Parathyroid adenoma (tissue), 2 donors: Measurements from ENCODE around the gene FERMT1.

Experiments
- H2AFZ ChIP-seq: fragments of 300-600 bp; sonication (generic); one replicate; pipeline ENCODE4 v1.7.0; 2017; ENCODE audit warnings: antibody characterized with exemption, mild to moderate bottlenecking
- H3K27ac ChIP-seq: fragments of 300-600 bp; sonication (generic); one replicate; pipeline ENCODE4 v1.7.0; 2017
- H3K27me3 ChIP-seq: fragments of 300-600 bp; sonication (generic); one replicate; pipeline ENCODE4 v1.7.0; 2017; ENCODE audit warnings: low read length; ENCODE audit not compliant: control insufficient read depth, insufficient read depth
- H3K36me3 ChIP-seq: fragments of 300-600 bp; sonication (generic); one replicate; pipeline ENCODE4 v1.7.0; 2017; ENCODE audit warnings: low read length; ENCODE audit not compliant: control insufficient read depth, insufficient read depth
- H3K4me1 ChIP-seq: fragments of 300-600 bp; sonication (generic); one replicate; pipeline ENCODE4 v1.7.0; 2017; ENCODE audit warnings: control low read depth
- H3K4me2 ChIP-seq: fragments of 300-600 bp; sonication (generic); one replicate; pipeline ENCODE4 v1.7.0; 2017; ENCODE audit warnings: low read length
- H3K4me3 ChIP-seq: fragments of 300-600 bp; sonication (generic); one replicate; pipeline ENCODE4 v1.7.0; 2017; ENCODE audit warnings: low read depth, low read length
- H3K79me2 ChIP-seq: fragments of 300-600 bp; sonication (generic); one replicate; pipeline ENCODE4 v1.7.0; 2017; ENCODE audit warnings: control low read depth
- H3K9ac ChIP-seq: fragments of 300-600 bp; sonication (generic); one replicate; pipeline ENCODE4 v1.7.0; 2017; ENCODE audit warnings: mild to moderate bottlenecking
- H3K9me3 ChIP-seq: fragments of 300-600 bp; sonication (generic); one replicate; pipeline ENCODE4 v1.7.0; 2017; ENCODE audit warnings: low read length; ENCODE audit not compliant: control insufficient read depth
- CTCF ChIP-seq: fragments of 300-600 bp; sonication (generic); IDR thresholded peaks from one replicate; pipeline ENCODE4 v1.7.0; 2017; ENCODE audit warnings: antibody characterized with exemption, mild to moderate bottlenecking
- donor health status: primary hyperparathyroidism.

FERMT1 gene

GRCh38 chr20:6048391-6048790, 74.4 kb downstream of the FERMT1 start:
- TF ChIP-seq CTCF, result no peak
- no peak overlapping the region for H3K4me2 ChIP-seq
- no peak overlapping the region for H3K27ac ChIP-seq
- no peak overlapping the region for H3K9ac ChIP-seq
- no peak overlapping the region for H2AFZ ChIP-seq
- H3K36me3 ChIP-seq, result no peaks in the 10 kb centered on the region
- no peaks in the 10 kb centered on the region for H3K79me2 ChIP-seq
- H3K4me1 ChIP-seq, result no peaks in the 10 kb centered on the region
- H3K27me3 ChIP-seq, result no peaks in the 10 kb centered on the region
- H3K4me3 ChIP-seq, result no peak overlapping the region
- H3K9me3 ChIP-seq, result no peaks in the 10 kb centered on the region

DNA sequence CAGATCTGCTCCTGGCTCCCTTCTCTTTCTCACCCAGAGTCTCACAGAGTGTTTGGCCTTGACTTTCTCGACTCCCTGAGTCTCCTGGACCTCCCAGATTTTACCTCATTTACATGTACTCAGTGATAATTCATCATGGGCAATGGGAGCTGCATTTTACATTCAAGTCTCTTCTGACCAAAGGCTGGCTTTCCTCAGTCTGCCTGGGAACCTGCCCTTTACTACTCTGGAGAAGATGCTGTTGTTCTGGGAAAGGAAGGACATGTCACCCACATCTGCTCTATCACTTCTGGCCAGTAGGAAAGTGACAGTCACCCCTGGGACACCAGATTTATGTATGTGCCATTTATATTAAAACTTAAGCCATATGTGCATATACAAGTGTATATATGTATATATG, 76.4 kb downstream of the FERMT1 start:
- Histone ChIP-seq H3K4me2 (no peak overlapping the region), H3K4me3 (no peak overlapping the region), H3K27me3 (no peaks in the 10 kb centered on the region), H3K9ac (no peak overlapping the region), H3K4me1 (no peaks in the 10 kb centered on the region), H3K9me3 (no peaks in the 10 kb centered on the region), H2AFZ (no peak overlapping the region), H3K36me3 (no peaks in the 10 kb centered on the region), H3K79me2 (no peaks in the 10 kb centered on the region), H3K27ac (no peak overlapping the region)
- TF ChIP-seq CTCF, result no peak

- H3K27ac ChIP-seq, result no peak overlapping the region
- H3K4me2 ChIP-seq, result no peak overlapping the region
- no peaks in the 10 kb centered on the region for H3K36me3 ChIP-seq
- no peak overlapping the region for H3K4me3 ChIP-seq
- H3K9ac ChIP-seq, result no peak overlapping the region
- no peaks in the 10 kb centered on the region for H3K27me3 ChIP-seq
- no peaks in the 10 kb centered on the region for H3K79me2 ChIP-seq
- no peak overlapping the region for H2AFZ ChIP-seq
- TF ChIP-seq CTCF, result no peak
- no peaks in the 10 kb centered on the region for H3K4me1 ChIP-seq
- H3K9me3 ChIP-seq, result no peaks in the 10 kb centered on the region
Measured at GRCh38 chr20:6045566-6045965, 77.3 kb downstream of the FERMT1 start.

DNA sequence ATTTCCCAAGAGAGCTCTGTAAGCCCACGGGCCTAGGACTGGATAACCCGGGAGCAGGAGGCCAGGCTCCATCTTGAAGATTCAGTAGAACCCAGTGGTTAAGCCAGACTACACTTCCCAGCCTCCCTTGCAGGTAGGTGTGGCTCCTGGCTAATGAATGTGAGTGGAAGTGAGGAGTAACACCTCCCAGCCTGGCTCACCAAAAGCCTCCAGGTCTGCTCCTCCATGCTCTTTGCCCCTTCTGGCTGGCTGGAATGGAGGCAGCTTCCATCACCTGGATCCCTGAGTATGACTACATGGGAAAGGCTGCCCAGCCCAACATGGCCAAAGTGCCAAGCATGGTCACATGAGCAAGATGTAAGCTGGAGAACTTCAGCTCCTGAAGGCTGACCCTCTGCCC, 78.7 kb downstream of the FERMT1 start:
- no peak overlapping the region for H2AFZ ChIP-seq
- H3K79me2 ChIP-seq, result no peaks in the 10 kb centered on the region
- no peak overlapping the region for H3K9ac ChIP-seq
- no peaks in the 10 kb centered on the region for H3K27me3 ChIP-seq
- H3K4me2 ChIP-seq, result no peak overlapping the region
- no peaks in the 10 kb centered on the region for H3K9me3 ChIP-seq
- TF ChIP-seq CTCF, result no peak
- H3K27ac ChIP-seq, result no peak overlapping the region
- H3K4me3 ChIP-seq, result no peak overlapping the region
- H3K36me3 ChIP-seq, result no peaks in the 10 kb centered on the region
- H3K4me1 ChIP-seq, result no peaks in the 10 kb centered on the region

- Histone ChIP-seq H3K36me3 (no peaks in the 10 kb centered on the region), H3K79me2 (no peaks in the 10 kb centered on the region), H3K9me3 (no peaks in the 10 kb centered on the region), H3K4me2 (no peak overlapping the region), H3K4me1 (no peaks in the 10 kb centered on the region), H3K9ac (no peak overlapping the region), H3K4me3 (no peak overlapping the region), H3K27ac (no peak overlapping the region), H3K27me3 (no peaks in the 10 kb centered on the region), H2AFZ (no peak overlapping the region)
- no peak for TF ChIP-seq CTCF
Measured at GRCh38 chr20:6041808-6042265, 81.0 kb downstream of the FERMT1 start.
